PC-3 (cell line): ENCODE measurements around the gene SH3PXD2B. TPM values are rescaled to one million over a fixed set of nuclear protein-coding genes. Genes with fewer than 3 reads are reported as not detected.
"Not testable (repeated sequence)": the region's sequence is repeated elsewhere in the genome, so short reads cannot be mapped to it uniquely, and the experiment has no call there.

Experiments used
- ATAC-seq: fragments of 200-7000 bp; cut with Tn5 transposase; 2 replicates; pipeline ENCODE4 v1.9.1; 2020; ENCODE audit warnings: mild to moderate bottlenecking, moderate library complexity
- BruUV-seq: library from RNA; stranded (reverse); fragments of 400-500 nt; replicated peaks from 2 replicates; lab custom pipeline; 2021; lab: Mats Ljungman, UMichigan
- CTCF ChIA-PET: fragments of 300-600 bp; sonication (Branson Sonifier 250); formaldehyde crosslinking; loops from one replicate; lab custom pipeline; 2022; ENCODE audit warnings: antibody characterized with exemption; lab: Charles Lee
- POLR2A ChIA-PET: fragments of 300-600 bp; sonication (Branson Sonifier 250); formaldehyde crosslinking; loops from one replicate; lab custom pipeline; 2022; ENCODE audit warnings: antibody characterized with exemption; ENCODE audit not compliant: unreplicated experiment; lab: Charles Lee
- DNase-seq: peaks from one replicate; pipeline ENCODE4 v3.0.0-alpha.2; 2015
- H2AFZ ChIP-seq: fragments of 300-600 bp; sonication (generic); 2 replicates; pipeline ENCODE4 v1.6.0; 2016; ENCODE audit warnings: antibody characterized with exemption, low read length
- H3F3A ChIP-seq: fragments of 300-600 bp; sonication (generic); one replicate; pipeline ENCODE4 v1.6.0; 2017; ENCODE audit warnings: antibody characterized with exemption, low read length, control low read depth, mild to moderate bottlenecking; ENCODE audit not compliant: unreplicated experiment
- H3K27ac ChIP-seq: fragments of 300-600 bp; sonication (generic); 2 replicates; pipeline ENCODE4 v1.5.1; 2016; ENCODE audit warnings: mild to moderate bottlenecking, low read length
- H3K27me3 ChIP-seq: fragments of 300-600 bp; sonication (generic); 2 replicates; pipeline ENCODE4 v1.6.1; 2016; ENCODE audit warnings: low read length, mixed read lengths
- H3K36me3 ChIP-seq: fragments of 300-600 bp; sonication (generic); 2 replicates; pipeline ENCODE4 v1.6.1; 2016; ENCODE audit warnings: low read depth, mixed run types, low read length, mixed read lengths
- H3K4me1 ChIP-seq: fragments of 300-600 bp; sonication (generic); 2 replicates; pipeline ENCODE4 v1.5.1; 2016; ENCODE audit warnings: low read length; ENCODE audit not compliant: insufficient read depth
- H3K4me2 ChIP-seq: fragments of 300-600 bp; sonication (generic); 2 replicates; pipeline ENCODE4 v1.6.0; 2016; ENCODE audit warnings: low read length
- H3K4me3 ChIP-seq: fragments of 300-600 bp; sonication (generic); 2 replicates; pipeline ENCODE4 v1.5.1; 2016; ENCODE audit warnings: mild to moderate bottlenecking, low read length, mixed read lengths
- H3K79me2 ChIP-seq: fragments of 300-600 bp; sonication (generic); 2 replicates; pipeline ENCODE4 v1.6.1; 2017; ENCODE audit warnings: low read length, mixed read lengths
- H3K9ac ChIP-seq: fragments of 300-600 bp; sonication (generic); 2 replicates; pipeline ENCODE4 v1.6.0; 2016; ENCODE audit warnings: mild to moderate bottlenecking, low read length
- H3K9me2 ChIP-seq: fragments of 300-600 bp; sonication (generic); replicated peaks from 2 replicates; pipeline ENCODE4 v1.6.1; 2016; ENCODE audit warnings: mixed run types, low read length, mixed read lengths
- H3K9me3 ChIP-seq: fragments of 300-600 bp; sonication (generic); 2 replicates; pipeline ENCODE4 v1.6.1; 2016; ENCODE audit warnings: low read length, mixed read lengths
- H4K20me1 ChIP-seq: fragments of 300-600 bp; sonication (generic); 2 replicates; pipeline ENCODE4 v1.6.1; 2016; ENCODE audit warnings: low read length, mixed read lengths
- EZH2 ChIP-seq: fragments of 300-600 bp; sonication (generic); IDR thresholded peaks from one replicate; pipeline ENCODE4 v1.6.1; 2017; ENCODE audit warnings: antibody characterized with exemption, mild to moderate bottlenecking, low read length; ENCODE audit not compliant: unreplicated experiment
- EZH2phosphoT487 ChIP-seq: fragments of 300-600 bp; sonication (generic); IDR thresholded peaks from 2 replicates; pipeline ENCODE4 v1.6.1; 2018; ENCODE audit warnings: mild to moderate bottlenecking, antibody characterized with exemption, low read length, borderline replicate concordance
- intact Hi-C: fragments of 100-400 bp; cut with micrococcal nuclease; formaldehyde crosslinking; loops from 2 replicates; pipeline ENCODE4 v1.9.0; 2023
- total RNA-seq: library from RNA; depleted of rRNA; stranded (reverse); fragments of >200 nt; gene quantifications from 2 replicates; pipeline ENCODE4 v1.2.3, GENCODE V29; 2014
- TF ChIP-seq, protein P1 (sequence below): fragments of 300-600 bp; sonication (generic); conservative IDR thresholded peaks from 2 replicates; pipeline ENCODE4 v1.5.1; 2017; ENCODE audit warnings: antibody characterized with exemption, low read depth, mild to moderate bottlenecking, low read length

SH3PXD2B gene
- total RNA-seq, 1 experiment from 2014 or later = 9.8 TPM

DNA sequence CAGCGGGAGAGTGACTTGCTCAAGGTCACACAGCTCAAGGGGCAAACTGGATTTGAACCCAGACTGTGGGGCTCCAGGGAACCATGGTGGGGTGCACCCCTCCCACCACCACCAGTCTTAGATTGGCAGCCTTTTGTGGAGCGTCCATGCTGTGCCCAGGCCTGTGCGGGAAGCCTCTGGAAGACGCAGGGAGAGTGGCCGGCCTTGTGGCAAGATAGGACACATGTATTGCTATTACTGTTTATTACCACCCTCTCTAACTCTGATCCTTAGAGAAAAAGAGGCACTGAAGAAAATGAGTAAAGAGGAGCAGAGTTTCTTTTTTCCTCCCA lies 25.4 kb upstream of the SH3PXD2B start:
- Histone ChIP-seq H3F3A (no peaks in the 10 kb centered on the region), H3K79me2 (no peaks in the 10 kb centered on the region), H3K9me3 (no peaks in the 10 kb centered on the region), H3K4me3 (no peak overlapping the region), H3K27ac (no peak overlapping the region), H3K4me1 (no peaks in the 10 kb centered on the region), H4K20me1 (no peaks in the 10 kb centered on the region), H3K9ac (no peak overlapping the region), H3K36me3 (no peaks in the 10 kb centered on the region), H2AFZ (no peak overlapping the region), H3K27me3 (no peaks in the 10 kb centered on the region), H3K9me2 (no peaks in the 10 kb centered on the region), H3K4me2 (no peak overlapping the region)
- BruUV-seq = no TSS peak
- DNase-seq (no peak), ATAC-seq (no peak)
- ChIA-PET CTCF (no interaction called here), POLR2A (no interaction called here)
- intact Hi-C loops = loop anchor here (1.0 kb wide), 1 partner anchor 218 kb away; no protein-coding TSS in a partner anchor
- no peak for TF ChIP-seq EZH2
- no peak for TF ChIP-seq EZH2phosphoT487
- TF ChIP-seq, protein P1, sequence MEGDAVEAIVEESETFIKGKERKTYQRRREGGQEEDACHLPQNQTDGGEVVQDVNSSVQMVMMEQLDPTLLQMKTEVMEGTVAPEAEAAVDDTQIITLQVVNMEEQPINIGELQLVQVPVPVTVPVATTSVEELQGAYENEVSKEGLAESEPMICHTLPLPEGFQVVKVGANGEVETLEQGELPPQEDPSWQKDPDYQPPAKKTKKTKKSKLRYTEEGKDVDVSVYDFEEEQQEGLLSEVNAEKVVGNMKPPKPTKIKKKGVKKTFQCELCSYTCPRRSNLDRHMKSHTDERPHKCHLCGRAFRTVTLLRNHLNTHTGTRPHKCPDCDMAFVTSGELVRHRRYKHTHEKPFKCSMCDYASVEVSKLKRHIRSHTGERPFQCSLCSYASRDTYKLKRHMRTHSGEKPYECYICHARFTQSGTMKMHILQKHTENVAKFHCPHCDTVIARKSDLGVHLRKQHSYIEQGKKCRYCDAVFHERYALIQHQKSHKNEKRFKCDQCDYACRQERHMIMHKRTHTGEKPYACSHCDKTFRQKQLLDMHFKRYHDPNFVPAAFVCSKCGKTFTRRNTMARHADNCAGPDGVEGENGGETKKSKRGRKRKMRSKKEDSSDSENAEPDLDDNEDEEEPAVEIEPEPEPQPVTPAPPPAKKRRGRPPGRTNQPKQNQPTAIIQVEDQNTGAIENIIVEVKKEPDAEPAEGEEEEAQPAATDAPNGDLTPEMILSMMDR = no peak

DNA sequence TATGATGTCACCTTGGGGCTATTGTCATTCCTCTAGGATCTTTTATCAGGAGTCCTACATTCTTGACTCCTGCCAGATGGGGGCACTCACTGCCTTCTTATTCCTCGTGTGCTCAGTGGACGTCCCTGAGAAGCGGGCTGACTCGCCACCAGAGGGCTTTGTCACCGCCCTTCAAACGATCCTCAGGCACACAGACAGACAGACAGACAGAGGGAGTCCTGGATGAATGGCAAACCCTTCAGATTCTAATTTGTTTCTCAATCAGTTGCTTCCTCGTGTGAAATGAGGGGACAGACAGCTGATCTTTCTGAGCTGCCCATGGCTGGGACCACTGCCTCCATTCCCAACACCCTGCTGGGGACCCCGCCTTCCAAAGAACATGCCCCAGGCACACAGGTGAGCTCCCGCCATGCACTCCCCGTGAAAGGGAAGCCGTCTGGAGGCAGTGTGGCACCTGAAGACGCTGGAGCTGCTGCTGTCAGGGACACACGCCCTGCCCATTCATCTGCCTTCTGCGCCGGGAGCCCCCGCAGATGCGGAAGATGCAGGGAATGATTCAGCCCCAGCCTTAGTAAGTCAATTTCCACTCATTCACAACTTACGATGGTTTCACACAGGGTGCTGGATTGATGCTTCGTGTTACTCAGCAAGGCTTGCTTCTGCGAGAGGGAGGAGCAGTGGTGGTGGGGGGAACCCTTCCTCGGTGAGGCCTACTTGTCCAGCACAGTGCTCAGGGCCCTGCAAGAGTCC lies 24.9 kb upstream of the SH3PXD2B start:
- peak; percentile 92 for DNase-seq
- POLR2A ChIA-PET = no interaction called here
- TF ChIP-seq EZH2phosphoT487 = no peak
- TF ChIP-seq EZH2 = no peak
- TF ChIP-seq, protein P1 = peak; percentile 88
- Histone ChIP-seq H3K36me3 (no peaks in the 10 kb centered on the region), H3K4me1 (no peaks in the 10 kb centered on the region), H3K4me2 (no peak overlapping the region), H2AFZ (peak overlapping the region; percentile 9; the same call in 1 of the 2 replicates), H3K79me2 (no peaks in the 10 kb centered on the region), H3F3A (no peaks in the 10 kb centered on the region), H3K9me3 (no peaks in the 10 kb centered on the region), H3K27ac (no peak overlapping the region), H3K9me2 (no peaks in the 10 kb centered on the region), H4K20me1 (no peaks in the 10 kb centered on the region), H3K27me3 (no peaks in the 10 kb centered on the region), H3K9ac (no peak overlapping the region), H3K4me3 (no peak overlapping the region)
- BruUV-seq = no TSS peak
- CTCF ChIA-PET = no interaction called here
- intact Hi-C loops = loop anchor here (1.0 kb wide), 1 partner anchor 218 kb away; no protein-coding TSS in a partner anchor
- ATAC-seq = peak; percentile 99

DNA sequence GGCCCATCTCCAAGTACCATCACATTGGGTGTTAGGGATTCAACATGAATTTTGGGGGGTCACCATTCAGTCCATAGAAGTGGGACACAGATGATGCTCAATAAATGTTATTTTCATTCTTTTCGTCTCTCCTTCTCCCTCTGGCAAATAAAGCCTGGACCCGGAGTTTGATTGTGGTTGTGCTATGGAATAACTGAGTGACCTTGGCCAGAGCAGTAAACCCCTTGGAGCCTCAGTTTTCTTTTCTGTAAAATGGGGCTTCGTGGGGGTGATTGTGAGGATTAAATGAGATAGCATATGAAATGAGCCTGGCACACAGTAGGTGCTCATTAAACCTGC lies 24.3 kb upstream of the SH3PXD2B start:
- H3K4me2 ChIP-seq, POLR2A ChIA-PET, H2AFZ ChIP-seq, H3K27me3 ChIP-seq, H3K9me3 ChIP-seq, H3K36me3 ChIP-seq, ATAC-seq, H3F3A ChIP-seq, BruUV-seq, H3K79me2 ChIP-seq, H3K4me3 ChIP-seq, H3K27ac ChIP-seq, H4K20me1 ChIP-seq, DNase-seq, CTCF ChIA-PET, H3K9me2 ChIP-seq, H3K4me1 ChIP-seq, H3K9ac ChIP-seq: not testable (repeated sequence)
- intact Hi-C loops = loop anchor here (1.0 kb wide), 1 partner anchor 219 kb away; no protein-coding TSS in a partner anchor
